HFFc6 (cell line): ENCODE data around the gene DDIAS. TPM values are rescaled to one million over a fixed set of nuclear protein-coding genes. Genes with fewer than 3 reads are reported as not detected.
"Not testable (repeated sequence)": the region's sequence is repeated elsewhere in the genome, so short reads cannot be mapped to it uniquely, and the experiment has no call there.

Experiments used
- DNase-seq: peaks from one replicate; pipeline ENCODE4 v3.0.0-alpha.2; 2018
- H3K27ac Mint-ChIP-seq: 2 replicates; pipeline ENCODE4 v1.8.0; 2020; ENCODE audit warnings: mild to moderate bottlenecking, mixed read lengths
- H3K27me3 Mint-ChIP-seq: 2 replicates; pipeline ENCODE4 v1.8.0; 2021; ENCODE audit warnings: mild to moderate bottlenecking, moderate library complexity, mixed read lengths; ENCODE audit not compliant: insufficient read depth
- H3K36me3 Mint-ChIP-seq: 2 replicates; pipeline ENCODE4 v1.8.0; 2021; ENCODE audit warnings: low read depth, mixed read lengths
- H3K4me1 Mint-ChIP-seq: 2 replicates; pipeline ENCODE4 v1.8.0; 2020; ENCODE audit warnings: low read depth, mixed read lengths
- H3K4me3 Mint-ChIP-seq: 2 replicates; pipeline ENCODE4 v1.8.0; 2020; ENCODE audit warnings: mild to moderate bottlenecking, moderate library complexity, mixed read lengths
- H3K9me3 Mint-ChIP-seq: 2 replicates; pipeline ENCODE4 v1.8.0; 2020; ENCODE audit warnings: mild to moderate bottlenecking, mixed read lengths
- CTCF ChIP-seq: fragments of 200-600 bp; sonication (generic); IDR thresholded peaks from 2 replicates; pipeline ENCODE4 v1.5.0; 2021; ENCODE audit warnings: antibody characterized with exemption, mild to moderate bottlenecking
- total RNA-seq, 6 experiments: library from RNA; stranded (reverse); fragmentation: NEBNext Ultra II Directional; extraction: Animal tissue kit (Norgen Biotek cat#: 25700); gene quantifications; 2 replicates in 1 of 6; 3 replicates in 5 of 6; pipeline ENCODE4 v1.2.3, GENCODE V29; 2021

DDIAS gene
- total RNA-seq, 6 experiments from 2014 or later = 4.7 to 9.7 (median 8.4) TPM

DNA sequence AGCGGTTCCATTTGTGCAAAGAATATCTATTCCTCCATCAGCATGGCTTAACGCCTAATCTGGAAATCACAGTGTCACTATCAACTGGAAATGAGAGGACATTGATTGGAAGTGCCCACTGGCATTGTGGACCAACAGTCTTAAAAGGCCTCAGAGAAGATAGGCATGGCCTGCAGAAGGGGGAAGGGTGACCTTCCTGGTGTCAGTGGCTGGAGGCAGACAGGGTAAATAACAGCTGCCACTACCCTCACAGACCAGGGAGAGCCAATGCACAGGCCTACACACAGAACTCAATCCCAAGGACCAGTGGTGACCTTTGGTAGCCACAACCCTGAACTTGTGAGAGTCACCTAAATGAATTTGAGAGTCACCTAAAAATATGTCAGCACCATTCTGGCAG lies 36.0 kb downstream of the DDIAS start:
- Mint-ChIP-seq H3K27me3 (0 out of 2 replicates have a peak, but pooled peaks cover under 1% of the 10 kb centered on the region), H3K27ac (no peak overlapping the region), H3K36me3 (no peaks in the 10 kb centered on the region), H3K9me3 (no peaks in the 10 kb centered on the region), H3K4me3 (no peak overlapping the region), H3K4me1 (no peaks in the 10 kb centered on the region)
- DNase-seq = no peak
- TF ChIP-seq CTCF = no peak

GRCh38 chr11:82939456-82939855 lies 37.9 kb downstream of the DDIAS start:
- TF ChIP-seq CTCF = no peak
- no peaks in the 10 kb centered on the region for H3K36me3 Mint-ChIP-seq
- no peak overlapping the region for H3K4me3 Mint-ChIP-seq
- no peak for DNase-seq
- H3K27me3 Mint-ChIP-seq = peaks cover 6% of the 10 kb centered on the region; the same call in 1 of the 2 replicates
- H3K9me3 Mint-ChIP-seq = no peaks in the 10 kb centered on the region
- H3K4me1 Mint-ChIP-seq = no peaks in the 10 kb centered on the region
- H3K27ac Mint-ChIP-seq = no peak overlapping the region

- Mint-ChIP-seq H3K36me3 (no peaks in the 10 kb centered on the region), H3K4me3 (no peak overlapping the region), H3K27ac (no peak overlapping the region), H3K4me1 (no peaks in the 10 kb centered on the region), H3K27me3 (peaks cover 6% of the 10 kb centered on the region; the same call in 1 of the 2 replicates), H3K9me3 (no peaks in the 10 kb centered on the region)
- no peak for DNase-seq
- TF ChIP-seq CTCF = no peak
These were observed 40.8 kb downstream of the DDIAS start for GRCh38 chr11:82942376-82942775.

- not testable (repeated sequence) for DNase-seq, H3K4me3 Mint-ChIP-seq, H3K27ac Mint-ChIP-seq, H3K36me3 Mint-ChIP-seq, H3K4me1 Mint-ChIP-seq, H3K27me3 Mint-ChIP-seq, H3K9me3 Mint-ChIP-seq
These were observed 41.9 kb downstream of the DDIAS start for GRCh38 chr11:82943430-82943829.

GRCh38 chr11:82944198-82944597 lies 42.7 kb downstream of the DDIAS start:
- Mint-ChIP-seq H3K36me3 (no peaks in the 10 kb centered on the region), H3K9me3 (no peaks in the 10 kb centered on the region), H3K27me3 (peaks cover 6% of the 10 kb centered on the region), H3K4me3 (no peak overlapping the region), H3K4me1 (no peaks in the 10 kb centered on the region), H3K27ac (no peak overlapping the region)
- TF ChIP-seq CTCF = no peak
- DNase-seq = no peak

- not testable (repeated sequence) for DNase-seq
These were observed 43.5 kb downstream of the DDIAS start for GRCh38 chr11:82945041-82945440.

GRCh38 chr11:82945682-82946081 lies 44.1 kb downstream of the DDIAS start:
- no peak for TF ChIP-seq CTCF
- H3K27ac Mint-ChIP-seq = no peak overlapping the region

More at GRCh38 chr11:82945041-82945440, 43.5 kb downstream of the DDIAS start:
- not testable (repeated sequence) for H3K4me1 Mint-ChIP-seq, H3K36me3 Mint-ChIP-seq, H3K27me3 Mint-ChIP-seq, H3K27ac Mint-ChIP-seq, H3K4me3 Mint-ChIP-seq, H3K9me3 Mint-ChIP-seq

More at GRCh38 chr11:82945682-82946081, 44.1 kb downstream of the DDIAS start:
- no peaks in the 10 kb centered on the region for H3K4me1 Mint-ChIP-seq
- H3K36me3 Mint-ChIP-seq = no peaks in the 10 kb centered on the region
- DNase-seq = no peak
- no peaks in the 10 kb centered on the region for H3K9me3 Mint-ChIP-seq
- peaks cover 6% of the 10 kb centered on the region for H3K27me3 Mint-ChIP-seq
- no peak overlapping the region for H3K4me3 Mint-ChIP-seq
